Measurements from ENCODE around the gene ZNF865. TPM values are rescaled to one million over a fixed set of nuclear protein-coding genes. Genes with fewer than 3 reads are reported as not detected.

Gene ZNF865
- total RNA-seq, 2 experiments from 2014 or later: 3.0 to 11.3 TPM

GRCh38 chr19:55580628-55581144 lies 24.8 kb upstream of the ZNF865 start, which contains the start of gene ZNF579:
TSS of gene ZNF579 (minus strand) at chr19:55580848. CDS start at chr19:55579639, 1,209 bp downstream.
- BruUV-seq (replicated peaks): no TSS peak
- CTCF ChIA-PET (ENCODE audit: unreplicated experiment): no interaction called here
- Histone ChIP-seq H3K9me2 (ENCODE audit: insufficient read depth, low read length) (no peaks in the 10 kb centered on the region), H3K4me3 (ENCODE audit: low read depth, low read length, poor library complexity, severe bottlenecking) (peak within 1 kb of the TSS; percentile 88), H3K4me1 (ENCODE audit: insufficient read depth, low read length, poor library complexity, severe bottlenecking) (peaks cover 16% of the 10 kb centered on the region), H3K36me3 (ENCODE audit: insufficient read depth, low read length) (peaks cover 19% of the 10 kb centered on the region), H4K20me1 (ENCODE audit: insufficient read depth, low read length) (peaks cover 4% of the 10 kb centered on the region; the same call in 1 of the 2 replicates), H3K9me3 (ENCODE audit: low read length) (no peaks in the 10 kb centered on the region), H3K27ac (ENCODE audit: low read depth, low read length, poor library complexity, severe bottlenecking) (peak within 1 kb of the TSS; percentile 49), H2AFZ (ENCODE audit: low read length) (peak within 1 kb of the TSS; percentile 86), H3K4me2 (ENCODE audit: low read length) (peak within 1 kb of the TSS; percentile 91), H3K79me2 (ENCODE audit: insufficient read depth, low read depth, low read length) (peaks cover 9% of the 10 kb centered on the region; the same call in 1 of the 2 replicates)
- DNase-seq (ENCODE audit: low spot score): peak; percentile 89
- no peak for TF ChIP-seq CTCF (conservative IDR thresholded peaks at IDR 0.05; ENCODE audit: low read length)
- no peak for TF ChIP-seq EZH2phosphoT487 (IDR thresholded peaks at IDR 0.05; ENCODE audit: borderline replicate concordance, low read depth, low read length)
- POLR2A ChIA-PET: interaction anchor here (0.7 kb wide), 1 partner anchor 310 kb away, joined by 3 read pairs; no protein-coding TSS in a partner anchor
- intact Hi-C loops (cut with micrococcal nuclease; ENCODE audit: unreplicated experiment): loop anchor here (2.0 kb wide), 1 partner anchor 18 kb away; the partner anchor contains the start of gene FIZ1

- Histone ChIP-seq H3K4me1 (ENCODE audit: insufficient read depth, low read length, poor library complexity, severe bottlenecking) (peaks cover 22% of the 10 kb centered on the region), H4K20me1 (ENCODE audit: insufficient read depth, low read length) (peaks cover 4% of the 10 kb centered on the region; the same call in 1 of the 2 replicates), H3K36me3 (ENCODE audit: insufficient read depth, low read length) (peaks cover 15% of the 10 kb centered on the region), H3K9me3 (ENCODE audit: low read length) (no peaks in the 10 kb centered on the region), H3K79me2 (ENCODE audit: insufficient read depth, low read depth, low read length) (peaks cover 9% of the 10 kb centered on the region; the same call in 1 of the 2 replicates), H3K4me2 (ENCODE audit: low read length) (peak overlapping the region; percentile 91), H3K9me2 (ENCODE audit: insufficient read depth, low read length) (no peaks in the 10 kb centered on the region), H3K27ac (ENCODE audit: low read depth, low read length, poor library complexity, severe bottlenecking) (peak overlapping the region; percentile 49), H2AFZ (ENCODE audit: low read length) (peak overlapping the region; percentile 86), H3K4me3 (ENCODE audit: low read depth, low read length, poor library complexity, severe bottlenecking) (peak overlapping the region; percentile 88)
- DNase-seq (ENCODE audit: low spot score): no peak
- no TSS peak for BruUV-seq (replicated peaks)
- ChIA-PET CTCF (ENCODE audit: unreplicated experiment) (no interaction called here), POLR2A (interaction anchor here (0.7 kb wide), 1 partner anchor 310 kb away, joined by 3 read pairs; no protein-coding TSS in a partner anchor)
- TF ChIP-seq EZH2phosphoT487 (IDR thresholded peaks at IDR 0.05; ENCODE audit: borderline replicate concordance, low read depth, low read length) (no peak), CTCF (conservative IDR thresholded peaks at IDR 0.05; ENCODE audit: low read length) (no peak)
- intact Hi-C loops (cut with micrococcal nuclease; ENCODE audit: unreplicated experiment): loop anchor here (2.0 kb wide), 1 partner anchor 18 kb away; the partner anchor contains the start of gene FIZ1
These were observed 24.2 kb upstream of the ZNF865 start for GRCh38 chr19:55581145-55581822.

All from OCI-LY7 (cell line).